ENCODE results near the gene RBKS. TPM values are rescaled to one million over a fixed set of nuclear protein-coding genes. Genes with fewer than 3 reads are reported as not detected.

Gene RBKS
- 1 to 10 TPM; 1.1 to 5.1 (median 2.9) TPM for total RNA-seq

GRCh38 chr2:27890146-27890923, at the start of gene RBKS, which contains the start of gene BABAM2:
TSS of gene RBKS (minus strand) at chr2:27890387. CDS start at chr2:27890345, 42 bp downstream.
TSS of gene BABAM2 (plus strand) at chr2:27890729. CDS start at chr2:27894557, 3,828 bp downstream.
- Histone ChIP-seq H3K27me3 (no peaks in the 10 kb centered on the region), H3K36me3 (no peaks in the 10 kb centered on the region), H3K4me1 (peaks cover 0 to 19% of the 10 kb centered on the region in 2 donors), H3K4me3 (peak within 1 kb of the TSS; percentile 51 to 88 (median 80)), H3K9me3 (no peaks in the 10 kb centered on the region), H3K27ac (peak within 1 kb of the TSS; percentile 98)
- DNase-seq (ENCODE audit: low spot score in 2 of 2), result peak; percentile 82
- peak; percentile 92 to 95 (median 95) for TF ChIP-seq POLR2AphosphoS5 (IDR thresholded peaks at IDR 0.05)
- TF ChIP-seq, protein P1, sequence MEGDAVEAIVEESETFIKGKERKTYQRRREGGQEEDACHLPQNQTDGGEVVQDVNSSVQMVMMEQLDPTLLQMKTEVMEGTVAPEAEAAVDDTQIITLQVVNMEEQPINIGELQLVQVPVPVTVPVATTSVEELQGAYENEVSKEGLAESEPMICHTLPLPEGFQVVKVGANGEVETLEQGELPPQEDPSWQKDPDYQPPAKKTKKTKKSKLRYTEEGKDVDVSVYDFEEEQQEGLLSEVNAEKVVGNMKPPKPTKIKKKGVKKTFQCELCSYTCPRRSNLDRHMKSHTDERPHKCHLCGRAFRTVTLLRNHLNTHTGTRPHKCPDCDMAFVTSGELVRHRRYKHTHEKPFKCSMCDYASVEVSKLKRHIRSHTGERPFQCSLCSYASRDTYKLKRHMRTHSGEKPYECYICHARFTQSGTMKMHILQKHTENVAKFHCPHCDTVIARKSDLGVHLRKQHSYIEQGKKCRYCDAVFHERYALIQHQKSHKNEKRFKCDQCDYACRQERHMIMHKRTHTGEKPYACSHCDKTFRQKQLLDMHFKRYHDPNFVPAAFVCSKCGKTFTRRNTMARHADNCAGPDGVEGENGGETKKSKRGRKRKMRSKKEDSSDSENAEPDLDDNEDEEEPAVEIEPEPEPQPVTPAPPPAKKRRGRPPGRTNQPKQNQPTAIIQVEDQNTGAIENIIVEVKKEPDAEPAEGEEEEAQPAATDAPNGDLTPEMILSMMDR (IDR thresholded peaks at IDR 0.05), result no peak
- intact Hi-C loops (cut with DNase I; ENCODE audit: low total_unique reads), result no loop called here

- H3K4me1 ChIP-seq, result no peaks in the 10 kb centered on the region
- no peak for DNase-seq (ENCODE audit: low spot score in 2 of 2)
- TF ChIP-seq, protein P1 (IDR thresholded peaks at IDR 0.05), result no peak
- TF ChIP-seq POLR2A (IDR thresholded peaks at IDR 0.05), result no peak
- TF ChIP-seq POLR2AphosphoS5 (IDR thresholded peaks at IDR 0.05), result no peak
- no peak overlapping the region for H3K27ac ChIP-seq
- no peak overlapping the region for H3K4me3 ChIP-seq
- intact Hi-C loops (cut with DNase I; ENCODE audit: low total_unique reads), result no loop called here
- H3K27me3 ChIP-seq, result no peaks in the 10 kb centered on the region
- H3K9me3 ChIP-seq, result no peaks in the 10 kb centered on the region
- H3K36me3 ChIP-seq, result no peaks in the 10 kb centered on the region
Measured at GRCh38 chr2:27935026-27935425, 44.8 kb upstream of the RBKS start.

GRCh38 chr2:27932396-27932795, 42.2 kb upstream of the RBKS start:
- Histone ChIP-seq H3K27ac (no peak overlapping the region), H3K9me3 (no peaks in the 10 kb centered on the region), H3K4me1 (no peaks in the 10 kb centered on the region), H3K36me3 (no peaks in the 10 kb centered on the region), H3K4me3 (no peak overlapping the region), H3K27me3 (no peaks in the 10 kb centered on the region)
- intact Hi-C loops (cut with DNase I; ENCODE audit: low total_unique reads), result no loop called here
- no peak for TF ChIP-seq POLR2A (IDR thresholded peaks at IDR 0.05)
- no peak for TF ChIP-seq POLR2AphosphoS5 (IDR thresholded peaks at IDR 0.05)
- TF ChIP-seq, protein P1 (IDR thresholded peaks at IDR 0.05), result no peak
- DNase-seq (ENCODE audit: low spot score in 2 of 2), result no peak

GRCh38 chr2:27931361-27931950, 41.3 kb upstream of the RBKS start:
- H3K9me3 ChIP-seq, result no peaks in the 10 kb centered on the region
- H3K36me3 ChIP-seq, result no peaks in the 10 kb centered on the region
- H3K4me1 ChIP-seq, result no peaks in the 10 kb centered on the region
- H3K4me3 ChIP-seq, result no peak overlapping the region
- TF ChIP-seq POLR2A (IDR thresholded peaks at IDR 0.05), result no peak
- no peak for TF ChIP-seq POLR2AphosphoS5 (IDR thresholded peaks at IDR 0.05)
- TF ChIP-seq, protein P1 (IDR thresholded peaks at IDR 0.05), result no peak
- H3K27ac ChIP-seq, result no peak overlapping the region
- intact Hi-C loops (cut with DNase I; ENCODE audit: low total_unique reads), result no loop called here
- DNase-seq (ENCODE audit: low spot score in 2 of 2), result no peak
- H3K27me3 ChIP-seq, result no peaks in the 10 kb centered on the region

DNA sequence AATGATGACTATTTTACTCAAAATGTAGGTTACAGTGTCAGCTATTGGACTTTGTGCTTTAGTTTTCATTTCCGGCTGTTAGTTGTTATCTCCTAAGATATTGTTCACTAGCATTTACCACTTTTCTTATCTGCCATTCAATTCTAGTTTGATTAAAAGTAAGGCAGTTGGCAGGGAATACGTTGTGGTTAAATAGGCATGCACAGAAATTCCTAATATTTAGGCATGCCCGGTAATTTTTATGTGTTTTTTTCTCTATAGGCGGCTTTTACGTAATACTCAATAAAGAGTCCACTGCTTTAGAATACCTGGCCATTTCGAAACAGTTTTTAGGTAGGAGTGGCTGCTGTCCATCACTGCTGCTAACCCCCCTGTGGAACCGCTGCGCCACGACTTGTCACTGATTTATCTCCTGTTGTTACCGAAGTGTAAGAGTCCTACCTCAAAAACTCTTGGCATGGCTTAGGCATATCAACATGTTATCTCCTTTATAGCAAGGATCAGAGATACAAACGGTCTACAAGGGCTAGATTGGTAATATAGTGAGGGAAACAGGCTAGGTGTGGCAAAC, 39.8 kb upstream of the RBKS start:
- TF ChIP-seq POLR2AphosphoS5 (IDR thresholded peaks at IDR 0.05) (no peak), POLR2A (IDR thresholded peaks at IDR 0.05) (no peak)
- TF ChIP-seq, protein P1 (IDR thresholded peaks at IDR 0.05), result no peak
- DNase-seq (ENCODE audit: low spot score in 2 of 2), result no peak
- Histone ChIP-seq H3K27ac (no peak overlapping the region), H3K27me3 (no peaks in the 10 kb centered on the region), H3K4me3 (no peak overlapping the region), H3K36me3 (no peaks in the 10 kb centered on the region), H3K4me1 (no peaks in the 10 kb centered on the region), H3K9me3 (no peaks in the 10 kb centered on the region)
- intact Hi-C loops (cut with DNase I; ENCODE audit: low total_unique reads), result no loop called here

Measured in breast epithelium (tissue), 4 donors.